ENCODE data around the gene GRM8.

The GRM8 gene

DNA sequence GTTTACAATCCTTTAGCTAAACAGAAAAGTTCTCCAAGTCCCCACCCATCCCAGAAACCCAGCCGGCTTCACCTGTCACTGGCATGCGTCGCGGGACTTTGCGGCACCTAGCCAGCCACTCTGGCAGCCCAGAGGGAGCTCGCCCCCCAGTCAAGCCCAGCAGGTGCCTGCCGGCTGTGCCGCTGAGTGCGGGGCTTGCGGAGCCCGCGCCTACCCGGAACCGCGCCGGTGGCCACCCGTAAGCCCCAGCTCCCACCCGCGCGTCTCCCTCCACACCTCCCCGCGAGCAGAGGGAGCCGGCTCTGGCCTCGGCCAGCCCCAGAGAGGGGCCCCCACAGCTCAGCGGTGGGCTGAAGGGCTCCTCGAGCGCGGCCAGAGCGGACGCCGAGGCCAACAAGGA is 446.1 kb downstream of the GRM8 start:
- H3K4me2 ChIP-seq (ENCODE audit: low read depth, low read length): no peak overlapping the region
- H3K27ac ChIP-seq (ENCODE audit: low read length): no peak overlapping the region
- no peaks in the 10 kb centered on the region for H3K79me2 ChIP-seq (ENCODE audit: low read length)
- H4K20me1 ChIP-seq (ENCODE audit: insufficient read depth, low read length): no peaks in the 10 kb centered on the region
- H2AFZ ChIP-seq (ENCODE audit: low read length): no peak overlapping the region
- no peaks in the 10 kb centered on the region for H3K36me3 ChIP-seq (replicated peaks; ENCODE audit: insufficient read depth, low read length)
- no peaks in the 10 kb centered on the region for H3K27me3 ChIP-seq (replicated peaks; ENCODE audit: insufficient read depth, low read length)
- no peak overlapping the region for H3K4me3 ChIP-seq (ENCODE audit: low read length)
- no peak overlapping the region for H3K9ac ChIP-seq (ENCODE audit: low read length)
- no peaks in the 10 kb centered on the region for H3K9me3 ChIP-seq (replicated peaks; ENCODE audit: insufficient read depth, low read length)
- no peaks in the 10 kb centered on the region for H3K4me1 ChIP-seq (ENCODE audit: low read length)
- no peak for TF ChIP-seq EZH2 (optimal IDR thresholded peaks at IDR 0.05; ENCODE audit: low read depth, low read length)
- TF ChIP-seq EZH2phosphoT487 (IDR thresholded peaks at IDR 0.05; ENCODE audit: low read length): no peak
- TF ChIP-seq, protein P1, sequence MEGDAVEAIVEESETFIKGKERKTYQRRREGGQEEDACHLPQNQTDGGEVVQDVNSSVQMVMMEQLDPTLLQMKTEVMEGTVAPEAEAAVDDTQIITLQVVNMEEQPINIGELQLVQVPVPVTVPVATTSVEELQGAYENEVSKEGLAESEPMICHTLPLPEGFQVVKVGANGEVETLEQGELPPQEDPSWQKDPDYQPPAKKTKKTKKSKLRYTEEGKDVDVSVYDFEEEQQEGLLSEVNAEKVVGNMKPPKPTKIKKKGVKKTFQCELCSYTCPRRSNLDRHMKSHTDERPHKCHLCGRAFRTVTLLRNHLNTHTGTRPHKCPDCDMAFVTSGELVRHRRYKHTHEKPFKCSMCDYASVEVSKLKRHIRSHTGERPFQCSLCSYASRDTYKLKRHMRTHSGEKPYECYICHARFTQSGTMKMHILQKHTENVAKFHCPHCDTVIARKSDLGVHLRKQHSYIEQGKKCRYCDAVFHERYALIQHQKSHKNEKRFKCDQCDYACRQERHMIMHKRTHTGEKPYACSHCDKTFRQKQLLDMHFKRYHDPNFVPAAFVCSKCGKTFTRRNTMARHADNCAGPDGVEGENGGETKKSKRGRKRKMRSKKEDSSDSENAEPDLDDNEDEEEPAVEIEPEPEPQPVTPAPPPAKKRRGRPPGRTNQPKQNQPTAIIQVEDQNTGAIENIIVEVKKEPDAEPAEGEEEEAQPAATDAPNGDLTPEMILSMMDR (IDR thresholded peaks at IDR 0.05; ENCODE audit: low read length): no peak
- no peak for DNase-seq
- no peaks in the 10 kb centered on the region for H3K9me2 ChIP-seq (replicated peaks; ENCODE audit: insufficient read depth, low read length)
- H3F3A ChIP-seq (ENCODE audit: insufficient read depth, low read length): no peaks in the 10 kb centered on the region

DNA sequence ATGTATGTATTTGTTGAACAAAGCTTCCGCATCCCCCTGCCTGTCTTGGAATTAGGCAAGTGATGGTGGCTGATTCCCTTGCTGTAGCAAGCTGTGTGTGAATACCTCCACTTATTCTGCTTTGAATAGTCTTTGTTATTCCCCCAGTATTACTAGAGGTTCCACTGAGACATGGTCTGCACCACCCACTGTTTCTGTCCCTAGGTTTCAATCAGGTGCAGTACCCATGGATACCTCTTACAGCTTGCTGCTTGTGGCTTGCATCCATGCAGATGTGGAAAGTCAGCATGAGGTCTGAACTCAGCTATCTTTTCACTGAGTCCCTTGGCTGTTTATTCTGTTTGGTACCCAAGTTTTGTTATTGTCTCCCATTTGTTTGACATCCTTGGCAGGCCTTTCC is 447.4 kb downstream of the GRM8 start:
- Histone ChIP-seq H3K9me3 (replicated peaks; ENCODE audit: insufficient read depth, low read length) (no peaks in the 10 kb centered on the region), H3F3A (ENCODE audit: insufficient read depth, low read length) (no peaks in the 10 kb centered on the region), H2AFZ (ENCODE audit: low read length) (no peak overlapping the region), H3K4me3 (ENCODE audit: low read length) (no peak overlapping the region), H3K4me1 (ENCODE audit: low read length) (no peaks in the 10 kb centered on the region), H3K9me2 (replicated peaks; ENCODE audit: insufficient read depth, low read length) (no peaks in the 10 kb centered on the region), H3K27me3 (replicated peaks; ENCODE audit: insufficient read depth, low read length) (no peaks in the 10 kb centered on the region), H3K4me2 (ENCODE audit: low read depth, low read length) (no peak overlapping the region), H3K79me2 (ENCODE audit: low read length) (no peaks in the 10 kb centered on the region), H3K27ac (ENCODE audit: low read length) (no peak overlapping the region), H3K36me3 (replicated peaks; ENCODE audit: insufficient read depth, low read length) (no peaks in the 10 kb centered on the region), H3K9ac (ENCODE audit: low read length) (no peak overlapping the region), H4K20me1 (ENCODE audit: insufficient read depth, low read length) (no peaks in the 10 kb centered on the region)
- no peak for DNase-seq
- TF ChIP-seq, protein P1 (IDR thresholded peaks at IDR 0.05; ENCODE audit: low read length): no peak
- TF ChIP-seq EZH2phosphoT487 (IDR thresholded peaks at IDR 0.05; ENCODE audit: low read length) (no peak), EZH2 (optimal IDR thresholded peaks at IDR 0.05; ENCODE audit: low read depth, low read length) (no peak)

DNA sequence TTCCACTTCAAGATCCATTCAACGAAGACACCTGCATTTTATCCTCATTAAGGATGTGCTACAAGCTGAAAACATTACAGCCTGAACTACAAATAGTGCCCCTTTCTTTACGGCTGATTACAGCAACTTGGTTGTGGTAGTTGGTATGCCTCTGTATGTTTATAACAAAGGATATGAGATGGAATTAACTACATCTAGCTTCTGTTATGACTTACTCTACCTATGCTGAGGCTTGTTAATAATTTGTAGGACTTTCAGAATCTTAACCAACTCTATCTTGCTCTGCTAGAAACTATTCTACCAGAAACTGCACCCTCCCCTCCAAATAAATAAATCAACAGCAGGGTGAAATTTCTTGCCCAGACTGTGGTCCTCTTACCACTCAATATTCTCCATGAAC is 448.1 kb downstream of the GRM8 start:
- Histone ChIP-seq H3K79me2 (ENCODE audit: low read length) (no peaks in the 10 kb centered on the region), H3K9ac (ENCODE audit: low read length) (no peak overlapping the region), H2AFZ (ENCODE audit: low read length) (no peak overlapping the region), H3K27me3 (replicated peaks; ENCODE audit: insufficient read depth, low read length) (no peaks in the 10 kb centered on the region), H3K4me1 (ENCODE audit: low read length) (no peaks in the 10 kb centered on the region), H3K4me2 (ENCODE audit: low read depth, low read length) (no peak overlapping the region), H3K36me3 (replicated peaks; ENCODE audit: insufficient read depth, low read length) (no peaks in the 10 kb centered on the region), H4K20me1 (ENCODE audit: insufficient read depth, low read length) (no peaks in the 10 kb centered on the region), H3K4me3 (ENCODE audit: low read length) (no peak overlapping the region), H3F3A (ENCODE audit: insufficient read depth, low read length) (no peaks in the 10 kb centered on the region), H3K27ac (ENCODE audit: low read length) (no peak overlapping the region), H3K9me3 (replicated peaks; ENCODE audit: insufficient read depth, low read length) (no peaks in the 10 kb centered on the region), H3K9me2 (replicated peaks; ENCODE audit: insufficient read depth, low read length) (no peaks in the 10 kb centered on the region)
- no peak for DNase-seq
- TF ChIP-seq, protein P1 (IDR thresholded peaks at IDR 0.05; ENCODE audit: low read length): no peak
- TF ChIP-seq EZH2phosphoT487 (IDR thresholded peaks at IDR 0.05; ENCODE audit: low read length): no peak
- TF ChIP-seq EZH2 (optimal IDR thresholded peaks at IDR 0.05; ENCODE audit: low read depth, low read length): no peak
